ENCODE measurements around the gene METTL8.

GRCh38 chr2:171309455-171310286 is 124.1 kb downstream of the METTL8 start:
- TF ChIP-seq SP1 (IDR thresholded peaks at IDR 0.05) (no peak), FOXK2 (IDR thresholded peaks at IDR 0.05) (no peak), FOXM1 (IDR thresholded peaks at IDR 0.05; ENCODE audit: borderline replicate concordance) (no peak), BHLHE40 (IDR thresholded peaks at IDR 0.05; ENCODE audit: borderline replicate concordance) (no peak)

All from HEK293T (cell line).